ENCODE results near the gene NETO1. TPM values are rescaled to one million over a fixed set of nuclear protein-coding genes. Genes with fewer than 3 reads are reported as not detected.

NETO1 gene
- total RNA-seq, 3 donors from 2014 or later, result 0.32 to 0.33 TPM; not detected in 1

DNA sequence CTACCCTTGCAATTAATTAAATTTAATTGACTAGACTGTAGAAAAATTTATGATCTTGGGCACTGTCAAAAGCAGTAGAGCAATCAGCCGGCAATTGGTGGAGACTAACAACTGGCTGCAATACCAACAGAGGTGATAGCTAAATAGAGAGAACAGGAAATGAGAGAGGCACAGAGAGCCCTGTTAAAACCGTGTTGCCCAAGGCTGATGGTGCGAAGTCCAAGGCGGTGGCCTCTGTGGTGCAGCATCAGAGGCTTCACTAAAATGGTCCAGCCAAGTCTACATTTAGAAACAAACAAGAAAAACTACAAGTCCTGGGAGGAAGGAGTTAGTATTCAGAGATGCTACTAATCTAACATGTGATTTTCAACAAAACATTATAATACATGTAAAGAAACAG, 115.6 kb downstream of the NETO1 start:
- Histone ChIP-seq H3K27me3 (no peaks in the 10 kb centered on the region), H3K4me3 (no peak overlapping the region), H3K27ac (no peak overlapping the region), H3K4me1 (no peaks in the 10 kb centered on the region), H3K36me3 (no peaks in the 10 kb centered on the region), H3K9me3 (no peaks in the 10 kb centered on the region)
- intact Hi-C loops (cut with DNase I; ENCODE audit: low total_unique reads), result no loop called here
- no peak for DNase-seq (ENCODE audit: low spot score in 2 of 2)
- TF ChIP-seq, protein P1, sequence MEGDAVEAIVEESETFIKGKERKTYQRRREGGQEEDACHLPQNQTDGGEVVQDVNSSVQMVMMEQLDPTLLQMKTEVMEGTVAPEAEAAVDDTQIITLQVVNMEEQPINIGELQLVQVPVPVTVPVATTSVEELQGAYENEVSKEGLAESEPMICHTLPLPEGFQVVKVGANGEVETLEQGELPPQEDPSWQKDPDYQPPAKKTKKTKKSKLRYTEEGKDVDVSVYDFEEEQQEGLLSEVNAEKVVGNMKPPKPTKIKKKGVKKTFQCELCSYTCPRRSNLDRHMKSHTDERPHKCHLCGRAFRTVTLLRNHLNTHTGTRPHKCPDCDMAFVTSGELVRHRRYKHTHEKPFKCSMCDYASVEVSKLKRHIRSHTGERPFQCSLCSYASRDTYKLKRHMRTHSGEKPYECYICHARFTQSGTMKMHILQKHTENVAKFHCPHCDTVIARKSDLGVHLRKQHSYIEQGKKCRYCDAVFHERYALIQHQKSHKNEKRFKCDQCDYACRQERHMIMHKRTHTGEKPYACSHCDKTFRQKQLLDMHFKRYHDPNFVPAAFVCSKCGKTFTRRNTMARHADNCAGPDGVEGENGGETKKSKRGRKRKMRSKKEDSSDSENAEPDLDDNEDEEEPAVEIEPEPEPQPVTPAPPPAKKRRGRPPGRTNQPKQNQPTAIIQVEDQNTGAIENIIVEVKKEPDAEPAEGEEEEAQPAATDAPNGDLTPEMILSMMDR (IDR thresholded peaks at IDR 0.05), result no peak
- TF ChIP-seq POLR2AphosphoS5 (IDR thresholded peaks at IDR 0.05) (no peak), POLR2A (IDR thresholded peaks at IDR 0.05) (no peak)

DNA sequence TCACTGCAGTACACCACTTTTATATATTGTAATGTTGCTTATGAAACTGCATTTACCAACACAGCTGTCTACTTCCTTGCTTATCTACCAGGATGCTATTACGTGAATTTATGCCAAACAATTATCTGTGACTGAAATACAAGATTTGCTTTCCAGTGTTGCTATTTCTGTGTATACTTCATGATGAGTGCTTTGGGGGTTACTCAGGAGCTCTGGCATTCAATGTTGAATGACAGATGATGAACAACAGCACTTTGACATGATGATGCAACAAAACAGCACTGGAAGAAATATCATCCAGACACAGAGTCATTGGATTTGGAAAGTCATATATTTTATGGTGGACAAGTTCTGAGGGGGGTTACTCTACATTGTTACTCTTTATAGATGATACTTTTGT, 125.8 kb downstream of the NETO1 start:
- Histone ChIP-seq H3K9me3 (no peaks in the 10 kb centered on the region), H3K4me3 (no peak overlapping the region), H3K4me1 (no peaks in the 10 kb centered on the region), H3K36me3 (no peaks in the 10 kb centered on the region), H3K27me3 (peaks cover 0 to 1% of the 10 kb centered on the region in 2 donors), H3K27ac (no peak overlapping the region)
- intact Hi-C loops (cut with DNase I; ENCODE audit: low total_unique reads), result no loop called here
- TF ChIP-seq POLR2AphosphoS5 (IDR thresholded peaks at IDR 0.05) (no peak), POLR2A (IDR thresholded peaks at IDR 0.05) (no peak)
- TF ChIP-seq, protein P1 (IDR thresholded peaks at IDR 0.05), result no peak
- no peak for DNase-seq (ENCODE audit: low spot score in 2 of 2)

DNA sequence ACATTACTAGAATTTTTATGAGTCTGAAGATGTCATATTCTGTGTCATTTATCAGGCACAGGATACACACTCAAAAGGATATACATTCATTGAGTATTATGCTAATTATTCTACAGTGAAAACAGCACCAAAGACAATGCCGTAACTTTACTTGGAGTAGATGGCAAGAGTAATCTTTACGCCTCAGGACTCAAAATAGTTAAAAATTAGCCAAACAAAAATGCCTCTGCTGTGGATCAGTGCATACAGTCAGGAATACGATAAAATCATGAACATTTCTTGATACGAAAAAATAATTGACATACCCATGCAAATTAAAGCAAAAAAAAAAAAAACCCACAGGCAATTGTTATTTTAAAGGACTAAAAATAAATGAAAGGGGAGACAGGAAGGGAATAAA, 129.7 kb downstream of the NETO1 start:
- Histone ChIP-seq H3K9me3 (no peaks in the 10 kb centered on the region), H3K4me3 (no peak overlapping the region), H3K27me3 (no peaks in the 10 kb centered on the region), H3K36me3 (no peaks in the 10 kb centered on the region), H3K4me1 (no peaks in the 10 kb centered on the region), H3K27ac (no peak overlapping the region)
- TF ChIP-seq, protein P1 (IDR thresholded peaks at IDR 0.05), result no peak
- TF ChIP-seq POLR2A (IDR thresholded peaks at IDR 0.05) (no peak), POLR2AphosphoS5 (IDR thresholded peaks at IDR 0.05) (no peak)
- intact Hi-C loops (cut with DNase I; ENCODE audit: low total_unique reads), result no loop called here
- DNase-seq (ENCODE audit: low spot score in 2 of 2), result no peak

DNA sequence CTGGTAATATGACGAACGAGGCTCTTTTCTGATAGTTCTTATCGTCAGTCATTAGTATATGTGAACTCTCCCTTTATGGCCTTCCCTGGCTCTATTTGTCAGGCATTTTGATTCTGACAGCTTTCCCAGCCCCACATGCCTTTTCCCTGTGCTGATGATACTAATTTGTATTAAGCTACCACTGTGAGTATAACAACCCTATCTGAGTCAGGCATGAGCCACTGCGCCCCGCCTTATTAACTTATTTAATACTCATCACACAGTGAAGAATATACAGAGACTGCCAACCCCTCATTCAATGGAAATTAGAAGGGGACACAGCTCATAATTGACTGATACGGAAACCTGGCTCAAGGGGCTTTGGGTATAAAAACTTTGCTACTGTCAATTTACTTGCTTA, 140.0 kb downstream of the NETO1 start:
- H3K36me3 ChIP-seq, result no peaks in the 10 kb centered on the region
- no peak for TF ChIP-seq POLR2AphosphoS5 (IDR thresholded peaks at IDR 0.05)
- TF ChIP-seq, protein P1 (IDR thresholded peaks at IDR 0.05), result no peak
- TF ChIP-seq POLR2A (IDR thresholded peaks at IDR 0.05), result no peak
- H3K27ac ChIP-seq, result no peak overlapping the region
- H3K4me3 ChIP-seq, result no peak overlapping the region
- no peaks in the 10 kb centered on the region for H3K4me1 ChIP-seq
- intact Hi-C loops (cut with DNase I; ENCODE audit: low total_unique reads), result no loop called here
- no peak for DNase-seq (ENCODE audit: low spot score in 2 of 2)
- H3K9me3 ChIP-seq, result no peaks in the 10 kb centered on the region
- no peaks in the 10 kb centered on the region for H3K27me3 ChIP-seq

DNA sequence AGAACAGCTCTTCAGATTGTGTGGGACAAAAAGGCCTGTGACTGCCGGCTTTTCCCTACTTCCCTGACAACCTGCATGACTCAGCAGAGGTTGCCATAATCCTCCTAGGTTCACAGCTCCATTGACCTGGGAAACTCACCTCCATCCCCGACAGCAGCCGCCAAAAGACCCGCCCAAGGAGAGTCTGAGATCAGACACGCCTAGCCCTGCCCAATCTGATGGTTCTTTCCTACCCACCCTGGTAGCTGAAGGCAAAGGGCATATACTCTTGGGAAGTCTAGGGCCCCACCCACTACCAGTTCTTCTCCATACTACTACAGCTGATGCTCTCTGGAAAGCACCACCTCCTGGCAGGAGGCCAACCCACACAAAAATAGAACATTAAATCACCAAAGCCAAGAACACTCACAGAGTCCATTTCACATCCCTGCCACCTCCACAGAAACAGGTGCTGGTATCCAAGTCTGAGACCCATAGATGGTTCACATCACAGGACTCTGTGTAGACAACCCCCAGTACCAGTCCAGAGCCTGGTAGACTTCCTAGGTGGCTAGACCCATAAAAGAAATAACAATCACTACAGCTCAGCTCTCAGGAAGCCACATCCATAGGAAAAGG, 140.6 kb downstream of the NETO1 start:
- no peak for TF ChIP-seq POLR2AphosphoS5 (IDR thresholded peaks at IDR 0.05)
- intact Hi-C loops (cut with DNase I; ENCODE audit: low total_unique reads), result no loop called here
- DNase-seq (ENCODE audit: low spot score in 2 of 2), result no peak

DNA sequence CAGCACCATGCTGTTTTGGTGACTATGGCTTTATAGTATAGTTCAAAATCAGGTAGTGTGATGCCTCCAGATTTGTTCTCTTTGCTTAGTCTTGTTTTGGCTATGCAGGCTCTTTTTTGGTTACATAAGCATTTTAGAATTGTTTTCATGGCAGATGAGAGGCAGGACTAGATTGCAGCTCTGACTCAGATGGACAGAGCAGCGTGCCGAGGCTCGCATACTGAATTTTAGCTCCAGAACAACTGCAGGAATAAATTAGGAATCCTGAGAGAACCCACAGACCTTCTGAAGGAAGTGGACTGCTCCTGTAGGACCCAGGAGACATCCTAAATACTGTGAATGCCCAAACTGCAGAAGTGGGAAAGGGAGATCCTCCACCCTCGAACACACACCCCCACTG, 141.6 kb downstream of the NETO1 start:
- Histone ChIP-seq H3K27ac (no peak overlapping the region), H3K27me3 (no peaks in the 10 kb centered on the region), H3K36me3 (no peaks in the 10 kb centered on the region), H3K4me1 (no peaks in the 10 kb centered on the region), H3K4me3 (no peak overlapping the region), H3K9me3 (no peaks in the 10 kb centered on the region)
- intact Hi-C loops (cut with DNase I; ENCODE audit: low total_unique reads), result no loop called here
- TF ChIP-seq, protein P1 (IDR thresholded peaks at IDR 0.05), result no peak
- TF ChIP-seq POLR2AphosphoS5 (IDR thresholded peaks at IDR 0.05) (no peak), POLR2A (IDR thresholded peaks at IDR 0.05) (no peak)
- no peak for DNase-seq (ENCODE audit: low spot score in 2 of 2)

More for the DNA sequence above, 140.6 kb downstream of the NETO1 start:
- H3K4me3 ChIP-seq, result no peak overlapping the region
- no peaks in the 10 kb centered on the region for H3K9me3 ChIP-seq
- H3K36me3 ChIP-seq, result no peaks in the 10 kb centered on the region
- no peaks in the 10 kb centered on the region for H3K4me1 ChIP-seq
- H3K27me3 ChIP-seq, result no peaks in the 10 kb centered on the region
- no peak overlapping the region for H3K27ac ChIP-seq

All from breast epithelium (tissue), 4 donors.